Hepatocyte (in vitro differentiated cells): ENCODE results near the gene UBALD2.

Experiments
- EZH2 ChIP-seq: fragments of 200-600 bp; sonication (generic); IDR thresholded peaks from 2 replicates; pipeline ENCODE4 v1.6.1; 2016; ENCODE audit warnings: antibody characterized with exemption, mild to moderate bottlenecking, borderline replicate concordance
- TF ChIP-seq, protein P1 (sequence below): fragments of 200-600 bp; sonication (generic); IDR thresholded peaks from 2 replicates; pipeline ENCODE4 v1.5.1; 2016; ENCODE audit warnings: antibody characterized with exemption, mild to moderate bottlenecking; ENCODE audit not compliant: poor library complexity

DNA sequence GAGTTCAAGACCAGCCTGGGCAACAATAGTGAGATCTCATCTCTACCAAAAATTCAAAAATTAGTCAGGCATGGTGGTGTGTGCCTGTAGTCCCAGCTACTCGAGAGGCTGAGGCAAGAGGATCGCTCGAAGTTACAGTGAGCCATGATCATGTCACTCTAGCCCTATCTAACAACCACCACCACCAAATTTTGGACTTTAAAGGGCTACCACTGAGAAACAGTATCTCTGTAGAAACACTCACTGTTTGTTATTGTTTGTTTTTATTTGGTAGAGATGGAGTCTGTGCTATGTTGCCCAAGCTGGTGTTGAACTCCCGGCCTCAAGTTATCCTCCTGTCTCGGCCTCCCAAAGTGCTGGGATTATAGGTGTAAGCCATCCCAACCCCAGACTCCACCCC lies 1.3 kb upstream of the UBALD2 start:
- TF ChIP-seq EZH2 = no peak
- TF ChIP-seq, protein P1, sequence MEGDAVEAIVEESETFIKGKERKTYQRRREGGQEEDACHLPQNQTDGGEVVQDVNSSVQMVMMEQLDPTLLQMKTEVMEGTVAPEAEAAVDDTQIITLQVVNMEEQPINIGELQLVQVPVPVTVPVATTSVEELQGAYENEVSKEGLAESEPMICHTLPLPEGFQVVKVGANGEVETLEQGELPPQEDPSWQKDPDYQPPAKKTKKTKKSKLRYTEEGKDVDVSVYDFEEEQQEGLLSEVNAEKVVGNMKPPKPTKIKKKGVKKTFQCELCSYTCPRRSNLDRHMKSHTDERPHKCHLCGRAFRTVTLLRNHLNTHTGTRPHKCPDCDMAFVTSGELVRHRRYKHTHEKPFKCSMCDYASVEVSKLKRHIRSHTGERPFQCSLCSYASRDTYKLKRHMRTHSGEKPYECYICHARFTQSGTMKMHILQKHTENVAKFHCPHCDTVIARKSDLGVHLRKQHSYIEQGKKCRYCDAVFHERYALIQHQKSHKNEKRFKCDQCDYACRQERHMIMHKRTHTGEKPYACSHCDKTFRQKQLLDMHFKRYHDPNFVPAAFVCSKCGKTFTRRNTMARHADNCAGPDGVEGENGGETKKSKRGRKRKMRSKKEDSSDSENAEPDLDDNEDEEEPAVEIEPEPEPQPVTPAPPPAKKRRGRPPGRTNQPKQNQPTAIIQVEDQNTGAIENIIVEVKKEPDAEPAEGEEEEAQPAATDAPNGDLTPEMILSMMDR = no peak
